Astrocyte (in vitro differentiated cells and primary cell): Measurements from ENCODE around the gene PNPLA6.

ENCODE experiments used
- EZH2 ChIP-seq: IDR thresholded peaks from 2 replicates; pipeline ENCODE4 v1.6.1; 2012; ENCODE audit warnings: mild to moderate bottlenecking, low read length, inconsistent platforms; ENCODE audit not compliant: insufficient read depth
- TF ChIP-seq, protein P1 (sequence below): IDR thresholded peaks from 2 replicates; pipeline ENCODE4 v1.5.1; 2011; ENCODE audit warnings: low read depth, mild to moderate bottlenecking, inconsistent platforms, low read length, moderate library complexity; ENCODE audit not compliant: insufficient read depth

DNA sequence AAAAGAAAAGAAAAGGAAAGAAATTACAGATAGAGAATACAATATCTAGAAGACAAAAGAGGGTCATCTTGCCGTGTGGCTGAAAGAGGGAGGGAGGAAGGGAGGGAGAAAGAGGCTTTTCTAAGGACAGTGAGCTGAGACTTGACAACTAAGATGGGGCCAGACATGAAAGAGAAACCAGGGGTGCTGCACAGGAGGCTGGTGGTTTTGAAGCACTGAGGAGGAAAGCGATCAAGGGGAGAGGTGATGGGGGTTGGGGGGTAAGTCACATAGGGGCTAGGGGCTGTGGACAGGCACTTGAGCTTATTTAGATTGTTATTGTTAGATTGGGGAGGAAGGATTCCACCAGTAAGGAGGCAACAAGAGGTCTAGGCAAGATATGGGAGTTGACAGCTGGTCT, 17.3 kb downstream of the PNPLA6 start:
- TF ChIP-seq, protein P1, sequence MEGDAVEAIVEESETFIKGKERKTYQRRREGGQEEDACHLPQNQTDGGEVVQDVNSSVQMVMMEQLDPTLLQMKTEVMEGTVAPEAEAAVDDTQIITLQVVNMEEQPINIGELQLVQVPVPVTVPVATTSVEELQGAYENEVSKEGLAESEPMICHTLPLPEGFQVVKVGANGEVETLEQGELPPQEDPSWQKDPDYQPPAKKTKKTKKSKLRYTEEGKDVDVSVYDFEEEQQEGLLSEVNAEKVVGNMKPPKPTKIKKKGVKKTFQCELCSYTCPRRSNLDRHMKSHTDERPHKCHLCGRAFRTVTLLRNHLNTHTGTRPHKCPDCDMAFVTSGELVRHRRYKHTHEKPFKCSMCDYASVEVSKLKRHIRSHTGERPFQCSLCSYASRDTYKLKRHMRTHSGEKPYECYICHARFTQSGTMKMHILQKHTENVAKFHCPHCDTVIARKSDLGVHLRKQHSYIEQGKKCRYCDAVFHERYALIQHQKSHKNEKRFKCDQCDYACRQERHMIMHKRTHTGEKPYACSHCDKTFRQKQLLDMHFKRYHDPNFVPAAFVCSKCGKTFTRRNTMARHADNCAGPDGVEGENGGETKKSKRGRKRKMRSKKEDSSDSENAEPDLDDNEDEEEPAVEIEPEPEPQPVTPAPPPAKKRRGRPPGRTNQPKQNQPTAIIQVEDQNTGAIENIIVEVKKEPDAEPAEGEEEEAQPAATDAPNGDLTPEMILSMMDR: no peak
- no peak for TF ChIP-seq EZH2
